Right lobe of liver (tissue), 4 donors: ENCODE data around the gene ADGRF1.
"Not testable (repeated sequence)": the region's sequence is repeated elsewhere in the genome, so short reads cannot be mapped to it uniquely, and the experiment has no call there.

Source experiments
- POLR2A ChIP-seq: fragments of 450-650 bp; IDR thresholded peaks from one replicate; pipeline ENCODE4 v1.6.1; 2017; ENCODE audit warnings: antibody characterized with exemption, mild to moderate bottlenecking
- TF ChIP-seq, protein P1 (sequence below), 4 donors: fragments of 200-600 bp in 3 of 4; fragments of 450-650 bp in 1 of 4; IDR thresholded peaks; one replicate each; pipeline versions ENCODE4 v1.5.1 to v1.8.0; 2016 to 2022; ENCODE audit warnings: antibody characterized with exemption in 4 of 4, mild to moderate bottlenecking in 2 of 4
- donor health status: DM: no; HTN: no; CAD: no.
- donor health status: DM: no; HTN: no; CAD: no.
- donor health status: DM: no; HTN: yes; CAD: no.

- TF ChIP-seq, protein P1, sequence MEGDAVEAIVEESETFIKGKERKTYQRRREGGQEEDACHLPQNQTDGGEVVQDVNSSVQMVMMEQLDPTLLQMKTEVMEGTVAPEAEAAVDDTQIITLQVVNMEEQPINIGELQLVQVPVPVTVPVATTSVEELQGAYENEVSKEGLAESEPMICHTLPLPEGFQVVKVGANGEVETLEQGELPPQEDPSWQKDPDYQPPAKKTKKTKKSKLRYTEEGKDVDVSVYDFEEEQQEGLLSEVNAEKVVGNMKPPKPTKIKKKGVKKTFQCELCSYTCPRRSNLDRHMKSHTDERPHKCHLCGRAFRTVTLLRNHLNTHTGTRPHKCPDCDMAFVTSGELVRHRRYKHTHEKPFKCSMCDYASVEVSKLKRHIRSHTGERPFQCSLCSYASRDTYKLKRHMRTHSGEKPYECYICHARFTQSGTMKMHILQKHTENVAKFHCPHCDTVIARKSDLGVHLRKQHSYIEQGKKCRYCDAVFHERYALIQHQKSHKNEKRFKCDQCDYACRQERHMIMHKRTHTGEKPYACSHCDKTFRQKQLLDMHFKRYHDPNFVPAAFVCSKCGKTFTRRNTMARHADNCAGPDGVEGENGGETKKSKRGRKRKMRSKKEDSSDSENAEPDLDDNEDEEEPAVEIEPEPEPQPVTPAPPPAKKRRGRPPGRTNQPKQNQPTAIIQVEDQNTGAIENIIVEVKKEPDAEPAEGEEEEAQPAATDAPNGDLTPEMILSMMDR (IDR thresholded peaks at IDR 0.05), result not testable (repeated sequence)
- not testable (repeated sequence) for TF ChIP-seq POLR2A
Observed at GRCh38 chr6:47054302-47054701, 12.2 kb upstream of the ADGRF1 start.
